ENCODE measurements around the gene BTBD9.
A peak's percentile ranks its signal among the peaks of the same experiment; 100 is the strongest.

The BTBD9 gene

DNA sequence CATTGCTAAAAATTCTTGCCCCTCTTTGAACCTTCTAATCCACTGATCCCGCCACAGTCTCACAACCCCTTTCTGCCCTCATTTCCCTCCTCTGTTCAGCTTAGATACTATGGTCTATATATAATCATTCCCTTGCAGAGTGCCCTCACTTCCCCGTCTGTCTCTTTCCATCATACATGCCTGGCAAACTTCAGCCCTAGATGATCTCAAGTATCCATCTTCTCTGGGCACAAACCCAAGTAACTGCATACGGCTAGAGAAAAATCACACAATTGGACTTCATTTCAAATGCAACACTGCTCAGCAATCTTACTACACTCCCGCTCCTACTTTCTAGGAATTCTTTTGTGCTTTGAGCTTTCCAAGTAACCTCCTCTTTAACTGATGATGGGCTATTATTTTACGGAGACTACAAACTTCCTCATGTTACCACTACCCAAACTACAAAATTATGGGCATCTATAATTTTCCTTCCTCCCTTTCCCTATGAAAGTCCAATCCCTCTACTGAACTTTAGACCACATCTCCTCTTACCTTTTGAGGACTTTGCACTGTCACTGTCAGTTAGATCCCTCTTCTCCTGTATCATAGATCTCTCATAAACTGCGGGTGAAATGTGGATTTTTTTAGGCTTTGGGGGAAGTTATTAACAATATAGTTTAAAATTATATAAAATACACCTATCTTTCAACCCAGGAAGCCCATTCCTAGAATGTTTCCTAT lies 135.6 kb downstream of the BTBD9 start:
- DNase-seq: no peak

DNA sequence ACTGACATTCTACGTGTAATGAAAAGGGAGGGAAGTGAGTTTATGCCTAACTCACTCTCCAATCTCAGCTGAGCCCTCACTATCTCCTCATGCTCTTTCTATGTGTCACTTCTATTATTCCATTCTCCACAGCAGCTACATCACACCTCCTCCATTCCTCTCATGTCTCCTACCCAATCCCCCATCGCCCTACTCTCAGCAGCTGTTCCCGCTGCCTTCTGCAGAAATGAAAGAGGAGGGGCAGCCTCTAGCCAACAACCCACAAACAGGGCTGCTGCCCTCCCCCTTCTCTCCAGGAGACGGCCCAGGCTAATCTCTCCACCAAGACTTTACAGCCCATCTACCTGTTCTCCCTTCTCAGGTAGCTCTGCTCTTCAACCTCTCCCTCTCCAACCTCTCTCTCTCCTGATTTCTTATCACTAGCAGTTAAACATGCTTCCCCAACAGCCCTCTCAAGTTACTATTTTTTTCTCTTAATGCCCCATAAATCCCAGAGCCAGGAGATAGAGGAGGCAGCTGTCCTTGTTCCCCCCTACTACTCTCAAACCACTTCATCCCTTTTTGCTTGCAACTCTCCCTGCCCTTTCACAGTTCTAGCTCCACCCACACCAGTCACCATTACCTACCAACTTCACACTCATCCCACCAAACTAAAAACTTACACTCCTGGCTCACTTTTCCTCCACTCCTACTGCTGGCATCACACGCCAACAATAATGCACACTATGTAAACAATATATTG lies 136.5 kb downstream of the BTBD9 start:
- no peak for DNase-seq

DNA sequence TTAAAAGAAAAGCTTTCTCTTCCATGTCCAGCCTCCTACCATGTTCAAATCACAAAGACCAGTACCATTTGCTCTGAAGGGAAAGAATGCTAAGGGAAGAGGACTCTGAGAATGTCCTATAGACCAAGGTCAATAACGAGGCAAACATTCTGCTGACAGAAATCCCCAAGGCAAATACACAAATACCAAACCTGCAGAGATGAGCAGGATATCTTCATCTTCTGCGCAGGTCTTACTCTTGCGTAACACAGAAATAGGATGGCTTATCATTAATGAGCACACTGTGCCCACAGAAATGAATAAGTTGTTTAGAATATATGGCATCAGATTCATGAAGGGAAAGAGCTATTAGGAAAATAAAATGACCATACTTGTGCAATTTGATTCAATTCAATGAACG lies 137.3 kb downstream of the BTBD9 start:
- DNase-seq: no peak

DNA sequence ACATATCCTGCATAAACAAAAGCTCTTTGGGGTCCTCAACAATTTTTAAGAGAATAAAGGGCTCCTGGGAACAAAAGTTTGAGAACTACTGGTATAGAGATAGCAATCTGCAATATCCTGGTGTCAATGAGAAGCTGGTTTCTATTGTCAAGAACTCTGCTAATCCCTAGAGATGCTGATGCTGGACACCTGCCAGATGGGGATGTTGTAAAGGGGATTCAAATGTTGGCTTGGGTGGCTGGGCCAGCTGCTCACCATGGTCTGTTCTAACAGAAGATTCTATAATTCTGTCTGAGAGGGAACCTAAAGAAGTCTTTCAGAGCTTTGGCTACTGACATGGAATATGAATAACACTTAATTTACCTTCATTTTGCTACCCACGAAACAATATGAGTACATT lies 137.8 kb downstream of the BTBD9 start:
- peak; percentile 69 for DNase-seq

DNA sequence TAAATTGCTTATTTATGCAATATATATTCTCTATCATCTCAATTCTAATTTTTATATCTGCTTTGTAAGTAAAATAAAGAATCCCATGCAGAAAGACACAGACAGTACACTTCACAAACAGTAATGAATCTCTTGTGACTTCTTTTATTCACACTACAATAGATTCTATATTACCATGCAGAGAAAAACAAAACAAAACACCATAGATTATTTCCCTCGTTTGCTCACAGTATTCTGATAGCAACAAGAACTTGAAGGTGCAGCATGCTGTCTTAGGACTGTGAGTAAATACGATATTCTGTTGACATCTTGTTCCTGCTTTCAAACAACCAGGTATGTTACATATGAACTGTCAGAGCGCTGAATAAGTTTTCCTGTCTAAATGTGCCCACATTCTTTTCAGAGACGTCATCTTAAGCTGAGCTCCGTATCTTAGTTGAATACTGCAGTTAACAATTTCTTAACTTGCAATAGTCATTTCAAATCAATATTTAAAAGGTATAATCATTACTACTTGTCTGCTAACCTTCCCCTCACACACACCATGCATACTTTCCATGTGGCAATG lies 140.1 kb downstream of the BTBD9 start:
- no peak for DNase-seq

DNA sequence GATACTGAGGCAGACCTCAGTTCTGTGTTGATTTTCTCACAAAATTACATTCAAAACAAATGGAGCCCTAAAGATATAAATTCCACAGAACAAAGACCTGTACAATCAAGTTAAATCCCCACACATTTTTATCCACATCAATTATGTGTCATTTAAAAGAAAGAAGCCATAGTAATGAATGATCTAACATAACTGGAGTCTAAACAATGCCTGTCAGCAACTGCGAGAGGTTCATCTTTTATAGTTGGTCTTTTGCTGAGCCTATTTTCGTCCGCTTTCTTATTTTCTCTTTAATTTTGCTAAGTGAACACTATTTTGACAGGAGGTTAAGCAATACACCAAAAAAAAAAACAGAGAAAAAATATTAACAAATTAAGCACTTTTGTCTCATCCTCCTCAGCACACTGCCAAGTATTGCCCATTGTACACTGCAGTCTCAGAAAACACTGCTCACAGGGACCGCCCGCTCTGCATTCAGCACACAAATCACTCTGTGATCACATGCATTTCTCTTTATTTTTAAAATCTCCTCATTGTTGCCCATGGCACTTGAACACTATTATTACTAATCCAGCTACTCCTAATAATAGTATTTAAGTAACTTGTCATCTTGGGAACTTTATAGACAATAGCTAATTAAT lies 140.8 kb downstream of the BTBD9 start:
- DNase-seq: no peak

DNA sequence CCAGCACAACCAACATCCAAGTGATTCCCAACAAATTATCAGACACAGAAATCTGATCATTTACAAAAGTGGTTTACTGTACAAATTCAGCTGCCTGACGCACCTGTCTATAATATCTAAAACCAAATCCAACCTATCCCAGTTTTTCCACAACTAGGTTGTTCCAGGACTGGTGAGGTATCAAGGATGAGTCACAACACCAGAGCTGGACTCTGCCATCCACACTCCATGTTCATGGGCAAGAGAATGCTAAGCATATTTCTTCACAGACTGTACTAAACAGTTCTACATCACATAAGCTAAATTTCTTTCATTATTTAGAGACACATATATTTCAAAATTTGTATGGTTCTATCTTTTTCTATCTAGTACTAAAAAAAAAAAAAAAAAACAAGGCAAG lies 141.6 kb downstream of the BTBD9 start:
- DNase-seq: no peak

DNA sequence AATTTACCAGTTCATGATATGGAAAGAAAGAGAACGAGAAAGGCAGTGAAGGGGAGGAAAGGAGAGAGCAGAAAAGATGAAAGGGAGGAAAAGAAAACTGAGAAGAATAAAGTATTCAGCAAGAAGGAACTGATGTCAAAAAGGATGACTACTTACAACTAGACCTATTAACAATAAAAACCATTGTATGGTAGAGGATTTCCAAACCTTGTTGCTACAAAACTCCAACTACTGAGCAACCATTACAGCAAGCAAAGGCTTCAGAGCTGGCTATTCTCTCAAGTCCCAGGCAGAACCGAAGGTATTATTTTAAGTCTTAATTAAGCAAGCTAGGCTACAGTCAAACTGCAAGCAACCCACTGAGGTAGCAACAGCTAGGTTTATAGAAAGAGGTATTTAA lies 142.2 kb downstream of the BTBD9 start:
- no peak for DNase-seq

DNA sequence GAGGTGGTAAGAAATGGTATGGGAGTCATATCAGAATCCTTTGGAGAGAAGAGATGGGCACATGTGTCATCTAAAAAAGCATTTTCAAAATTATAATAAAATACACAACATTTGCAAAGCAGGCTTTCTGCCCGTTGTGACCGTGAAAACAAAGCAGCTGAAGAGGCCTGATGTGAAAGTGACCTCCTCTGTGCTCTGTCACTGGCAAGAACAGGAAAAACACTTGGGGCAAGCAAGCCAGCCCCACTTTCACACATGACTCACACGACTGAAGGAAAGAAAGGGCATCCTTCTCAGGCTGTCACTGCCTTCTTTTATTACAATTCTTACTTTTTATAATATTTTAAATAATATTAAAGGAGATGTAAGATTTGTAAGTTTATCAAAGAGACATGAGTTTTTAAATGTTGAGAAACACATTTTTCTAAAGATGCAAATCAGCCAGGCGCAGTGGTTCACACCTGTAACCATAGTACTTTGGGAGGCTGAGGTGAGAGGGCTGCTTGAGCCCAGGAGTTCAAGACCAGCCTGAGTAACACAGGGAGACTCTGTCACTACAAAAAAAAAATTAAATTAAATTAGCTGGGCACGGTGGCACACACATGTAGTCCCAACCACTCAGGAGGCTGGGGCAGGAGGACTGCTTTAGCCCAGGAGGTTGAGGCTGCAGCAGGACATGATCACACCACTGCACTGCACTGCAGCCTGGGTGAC lies 143.7 kb downstream of the BTBD9 start:
- no peak for DNase-seq

DNA sequence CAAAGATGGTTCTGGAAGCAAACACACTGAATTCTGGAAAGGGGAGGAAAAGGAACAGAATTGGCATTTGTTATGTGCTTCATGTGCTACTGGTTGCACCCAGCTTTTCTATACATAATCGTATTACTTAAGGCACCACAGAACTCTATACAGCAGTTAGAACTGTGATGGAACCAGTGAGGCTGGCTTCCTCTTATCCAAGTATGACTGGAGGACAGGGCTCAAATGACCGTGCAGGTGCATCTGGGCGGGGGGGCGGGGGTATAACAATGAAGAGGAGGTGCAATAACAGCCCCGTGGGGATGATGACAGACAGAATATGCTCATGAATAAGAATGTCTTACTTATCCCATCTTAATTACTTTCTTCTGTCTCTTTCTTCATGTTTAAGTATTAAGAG lies 144.2 kb downstream of the BTBD9 start:
- no peak for DNase-seq

DNA sequence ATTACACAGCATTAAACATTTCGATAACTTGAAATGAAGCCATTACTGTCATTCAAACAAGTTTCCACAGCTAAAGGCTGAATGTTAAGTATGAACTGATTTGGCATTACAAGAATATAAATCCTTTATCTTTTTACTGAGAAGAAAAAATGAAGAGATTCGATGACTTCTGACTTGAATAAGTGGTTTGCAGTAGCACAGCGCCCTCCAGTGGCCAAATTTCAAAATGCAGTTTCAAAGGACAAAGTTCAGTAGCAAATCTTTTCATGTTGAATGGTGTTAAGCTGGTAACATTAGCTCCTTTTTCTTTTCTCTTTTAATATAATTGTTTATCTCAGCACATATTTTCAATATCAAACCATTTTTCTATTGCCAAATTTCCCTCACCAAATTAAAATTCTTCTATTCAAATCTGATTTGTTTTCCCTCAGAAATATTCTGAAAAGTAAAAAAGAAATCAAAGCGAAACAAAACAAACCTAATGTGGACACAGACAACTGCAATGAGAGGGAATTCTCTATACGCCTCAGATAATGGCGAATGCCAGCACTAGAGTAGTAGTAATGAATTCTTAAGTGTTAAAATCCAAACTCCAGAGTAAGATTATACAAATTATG lies 145.7 kb downstream of the BTBD9 start:
- DNase-seq: peak; percentile 25

DNA sequence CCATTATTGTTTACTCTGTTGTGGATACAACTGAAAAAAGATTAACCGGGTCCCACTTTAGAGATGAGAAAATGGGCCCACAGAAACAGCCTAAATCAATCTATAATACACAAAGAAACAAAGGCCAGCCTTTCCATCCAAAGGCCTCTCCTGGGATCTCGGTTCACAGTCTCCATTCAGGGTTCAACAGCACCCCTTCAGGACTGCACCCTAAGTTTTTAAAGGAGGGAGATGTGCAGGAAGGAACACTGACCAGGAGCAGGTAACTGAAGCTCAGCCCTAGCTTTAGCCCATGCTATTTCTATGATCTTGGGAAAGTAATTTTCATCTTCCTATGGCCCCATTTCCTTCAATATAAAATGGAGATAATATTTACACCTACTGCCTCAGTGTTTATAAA lies 147.7 kb downstream of the BTBD9 start:
- DNase-seq: no peak

DNA sequence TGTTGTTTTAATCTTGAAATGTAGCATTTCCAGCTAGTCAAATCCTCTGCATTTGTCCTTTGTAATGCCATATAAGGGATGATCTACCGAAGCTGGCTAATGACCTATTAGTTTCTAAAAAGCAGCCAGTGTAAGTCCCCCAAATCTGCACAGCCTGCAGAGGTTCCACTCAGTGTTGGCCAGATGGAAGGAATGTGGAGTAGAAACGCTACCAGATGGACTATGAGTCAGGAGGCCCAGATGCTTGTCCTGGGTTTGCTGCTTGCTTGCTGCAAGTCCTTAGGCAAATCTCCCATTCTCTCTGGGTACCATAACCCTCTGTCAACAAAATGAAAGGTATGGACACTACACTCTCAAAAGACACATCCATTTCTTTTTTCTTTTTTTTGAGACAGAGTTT lies 149.8 kb downstream of the BTBD9 start:
- no peak for DNase-seq

DNA sequence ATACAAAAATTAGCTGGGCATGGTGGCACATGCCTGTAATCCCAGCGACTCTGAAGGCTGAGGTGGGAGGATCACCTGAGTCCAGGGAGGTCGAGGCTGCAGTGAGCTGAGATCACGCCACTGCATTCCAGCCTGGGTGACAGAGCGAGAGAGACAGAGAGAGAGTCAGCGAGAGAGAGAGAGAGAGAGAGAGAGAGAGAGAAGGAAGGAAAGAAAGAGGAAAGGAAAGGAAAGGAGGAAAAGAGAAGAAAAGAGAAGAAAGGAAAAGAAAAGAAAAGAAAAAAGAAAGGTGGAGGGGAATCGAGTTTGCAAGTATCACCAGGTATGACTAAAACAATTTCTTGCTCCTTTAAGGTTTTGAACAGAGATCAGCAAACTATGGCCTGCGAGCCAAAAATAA lies 152.3 kb downstream of the BTBD9 start:
- DNase-seq: no peak

DNA sequence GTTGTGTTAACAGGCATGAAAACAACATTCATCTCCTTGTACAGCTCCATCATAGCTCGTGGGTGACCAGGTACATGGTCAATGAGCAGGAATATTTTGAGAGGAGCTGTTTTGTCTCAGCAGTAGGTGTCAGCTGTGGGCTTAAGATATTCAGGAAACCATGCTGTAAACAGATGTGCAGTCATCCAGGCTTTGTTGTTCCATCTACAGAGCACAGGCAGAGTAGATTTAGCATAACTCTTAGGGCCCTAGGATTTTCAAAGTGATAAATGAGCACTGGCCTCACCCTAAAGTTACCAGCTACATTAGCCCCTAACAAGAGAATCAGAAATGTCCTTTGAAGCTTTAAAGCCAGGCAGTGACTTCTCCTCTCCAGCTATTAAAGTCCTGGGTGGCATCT lies 154.2 kb downstream of the BTBD9 start:
- no peak for DNase-seq

DNA sequence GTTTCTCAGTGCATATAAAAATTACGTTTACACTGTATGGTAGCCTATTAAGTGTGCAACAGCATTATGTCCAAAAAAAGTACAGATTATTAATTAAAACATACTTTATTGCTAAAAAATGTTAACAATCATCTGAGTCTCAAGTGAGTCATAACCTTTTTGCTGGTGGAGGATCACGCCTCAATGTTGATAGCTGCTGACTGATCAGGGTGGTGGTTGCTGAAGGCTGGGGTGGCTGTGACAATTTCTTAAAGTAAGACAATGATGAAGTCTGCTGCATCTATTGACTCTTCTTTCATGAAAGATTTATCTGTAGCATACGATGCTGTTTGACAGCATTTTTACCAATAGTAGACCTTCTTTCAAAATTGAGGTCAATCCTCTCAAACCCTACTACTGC lies 155.1 kb downstream of the BTBD9 start:
- DNase-seq: no peak

DNA sequence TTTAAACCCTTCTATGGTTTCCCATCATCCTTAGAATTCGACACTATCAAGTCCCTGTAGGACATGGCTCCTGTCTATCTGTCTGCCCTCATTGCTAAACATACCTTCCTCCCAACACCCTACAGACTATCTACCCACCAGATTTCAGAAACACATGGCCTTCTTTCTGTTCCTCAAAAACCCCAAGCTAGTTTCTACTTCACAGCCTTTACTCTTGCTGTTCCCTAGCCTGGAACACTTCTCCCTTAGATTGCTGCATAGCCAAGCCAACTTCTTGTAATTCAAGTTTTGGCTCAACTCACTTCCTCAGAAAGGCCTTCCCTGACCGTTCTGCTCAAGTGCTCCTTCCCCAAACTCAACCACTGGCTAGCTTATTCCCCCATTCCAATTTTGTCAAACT lies 156.2 kb downstream of the BTBD9 start:
- no peak for DNase-seq

DNA sequence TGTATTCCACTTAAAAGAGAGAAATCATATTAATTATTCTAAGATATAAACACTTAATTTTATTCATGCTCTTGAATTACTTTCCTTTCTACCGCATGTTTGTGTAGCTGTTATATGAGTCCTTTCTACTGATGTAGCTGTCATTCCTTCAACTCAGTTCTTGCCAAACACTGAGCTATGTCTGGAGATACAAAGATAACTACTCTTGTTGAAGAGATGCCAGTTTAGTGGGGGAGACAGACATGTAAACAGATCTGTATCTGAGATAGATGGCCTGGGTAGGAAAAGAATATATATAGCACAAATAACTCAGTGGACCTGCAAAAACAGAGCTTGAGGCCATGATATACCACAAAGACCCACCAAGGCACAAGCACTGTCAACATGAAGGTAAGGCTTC lies 157.3 kb downstream of the BTBD9 start:
- no peak for DNase-seq

DNA sequence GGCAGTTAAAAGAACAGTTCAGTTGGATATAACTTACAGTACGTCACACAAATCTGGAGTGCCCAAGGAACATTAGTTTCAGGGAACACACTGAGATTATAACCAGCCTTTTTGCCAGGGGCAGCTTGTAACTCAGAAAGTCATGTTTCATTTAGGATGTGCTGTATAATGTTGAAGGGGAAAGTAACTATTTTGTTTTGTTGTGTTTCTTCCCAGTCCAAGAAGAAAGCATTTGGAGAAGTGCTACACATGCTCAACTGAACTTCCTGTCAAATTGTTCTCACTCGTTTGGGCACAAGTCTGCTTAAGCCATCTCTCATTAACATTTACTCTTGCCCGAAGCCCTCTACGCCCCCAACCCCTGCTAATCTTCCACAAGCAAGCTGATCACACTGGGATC lies 157.9 kb downstream of the BTBD9 start:
- no peak for DNase-seq

DNA sequence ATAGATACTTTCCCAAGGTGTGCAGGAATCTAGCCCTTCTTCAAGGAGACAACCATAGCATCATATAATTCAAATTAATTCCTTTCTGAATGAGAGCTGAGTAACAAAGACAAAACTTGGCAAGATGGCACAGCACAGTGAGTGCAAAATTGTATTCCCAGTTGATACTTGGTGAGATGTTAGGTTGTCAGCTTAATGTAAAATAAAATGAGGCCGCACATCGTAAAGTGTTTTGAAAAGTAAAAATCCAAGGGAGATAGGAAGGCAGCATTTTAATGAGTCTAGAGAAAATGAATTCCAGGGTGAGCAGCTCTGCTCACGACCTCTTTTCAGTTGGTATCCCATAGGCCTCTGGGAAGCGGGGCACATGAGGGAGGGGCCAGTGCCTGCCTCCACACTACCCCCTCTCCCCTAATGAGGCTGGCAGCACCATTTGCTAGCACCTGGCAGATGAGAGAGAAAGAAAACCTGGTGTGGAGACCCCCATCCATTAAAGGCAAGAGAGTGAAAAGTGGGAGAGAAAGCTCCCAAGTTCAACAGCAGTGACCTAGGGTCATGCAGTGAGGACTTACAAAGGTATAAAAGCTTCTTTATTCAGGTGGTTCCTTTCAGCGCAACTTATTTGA lies 158.4 kb downstream of the BTBD9 start:
- no peak for DNase-seq

DNA sequence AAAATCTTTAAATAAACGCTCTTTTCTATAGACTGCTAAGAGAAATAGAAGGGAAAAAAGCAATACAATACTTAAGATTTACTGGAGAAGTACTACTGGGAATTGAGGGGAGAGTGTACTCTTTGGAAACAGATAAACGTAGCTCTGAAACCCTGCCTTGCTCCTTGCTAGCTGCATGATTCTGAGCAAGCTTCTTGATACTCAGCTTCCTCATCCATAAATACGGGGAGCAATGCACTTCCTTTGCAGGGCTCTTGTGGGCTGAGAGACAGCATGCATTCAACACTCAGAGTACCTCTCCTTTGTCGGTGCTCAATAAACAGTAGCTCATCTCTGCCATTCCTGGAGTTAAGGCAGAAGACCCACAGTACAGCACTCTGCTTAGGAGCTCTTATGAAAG lies 159.7 kb downstream of the BTBD9 start:
- no peak for DNase-seq

DNA sequence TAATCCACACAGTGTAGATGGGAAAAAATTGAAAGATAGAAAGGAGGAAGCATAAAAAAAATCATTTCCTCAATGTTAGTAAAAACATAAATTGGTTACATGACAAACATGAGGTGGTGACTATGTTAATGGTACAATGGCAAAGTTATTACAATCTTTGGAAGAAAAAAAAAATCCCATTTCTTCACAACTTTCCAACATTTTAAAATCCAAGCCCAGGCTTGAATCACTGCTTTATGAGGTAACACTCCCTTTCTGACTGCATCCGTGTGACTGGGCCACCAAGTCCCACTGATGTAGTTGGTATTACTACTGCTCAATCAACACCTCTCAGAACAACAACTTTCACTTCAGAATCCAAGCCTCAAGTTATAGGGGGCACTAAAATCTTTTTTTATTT lies 160.4 kb downstream of the BTBD9 start:
- no peak for DNase-seq

Data from SHP77 treated with DMSO at 0.1 percent for 48 hours (cell line).